ENCODE measurements around the gene ADAM11. TPM values are rescaled to one million over a fixed set of nuclear protein-coding genes. Genes with fewer than 3 reads are reported as not detected.

Gene ADAM11
- total and polyA plus RNA-seq, 9 of the 15 experiments (the other 6 are each of a cell fraction or from before 2014, with no cell fraction given), result 0.01 to 0.31 (median 0.14) TPM; not detected in 2

DNA sequence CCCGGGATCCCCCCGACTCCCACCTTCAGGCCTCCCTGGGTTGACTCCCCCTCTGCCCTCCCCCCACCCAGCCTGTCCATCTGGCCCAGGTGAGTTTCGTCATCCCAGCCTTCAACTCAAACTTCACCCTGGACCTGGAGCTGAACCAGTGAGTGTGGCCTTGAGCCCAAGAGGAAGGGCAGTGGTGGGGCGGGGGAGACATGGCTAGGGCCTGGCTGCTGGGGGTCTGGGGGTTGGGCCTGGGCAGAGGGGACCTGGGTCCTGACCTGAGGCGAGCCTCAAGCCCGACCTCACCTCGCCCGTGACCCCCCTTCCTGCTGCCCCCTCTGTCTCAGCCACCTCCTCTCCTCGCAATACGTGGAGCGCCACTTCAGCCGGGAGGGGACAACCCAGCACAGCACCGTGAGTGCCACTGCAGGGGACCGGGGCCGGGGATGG, 10.9 kb downstream of the ADAM11 start:
- CTCF ChIA-PET (ENCODE audit: low intra/inter-chr PET ratio), result no interaction called here
- WGBS (ENCODE audit: insufficient coverage, low coverage, missing lambda C conversion rate), result 31% methylated on average over 9 of the region's 15 CpGs
- FAIRE-seq, result no peak

More for the DNA sequence above, 10.9 kb downstream of the ADAM11 start:
- no peaks in the 10 kb centered on the region for H3K79me2 ChIP-seq (ENCODE audit: control insufficient read depth, insufficient read depth, low read length)
- in situ Hi-C loops (cut with MboI), result loop anchor here (10.0 kb wide), 1 partner anchor 245 kb away; no protein-coding TSS in a partner anchor
- no peaks in the 10 kb centered on the region for H3K9me3 ChIP-seq (replicated peaks; ENCODE audit: control insufficient read depth, insufficient read depth, low read depth, low read length)
- H3K36me3 ChIP-seq (ENCODE audit: control insufficient read depth, insufficient read depth, low read length), result no peaks in the 10 kb centered on the region
- peaks cover 5% of the 10 kb centered on the region for H4K20me1 ChIP-seq (replicated peaks; ENCODE audit: control insufficient read depth, insufficient read depth, low read length)
- ATAC-seq, result no peak
- no peaks in the 10 kb centered on the region for H3K9me1 ChIP-seq (ENCODE audit: control insufficient read depth, insufficient read depth, low read length)
- intact Hi-C loops (cut with micrococcal nuclease), result loop anchor here (10.0 kb wide), 2 partner anchors 235 to 245 kb away; no protein-coding TSS in a partner anchor
- peaks cover 2 to 21% of the 10 kb centered on the region in 2 experiments; a peak in 4 of 5 replicates for H3K27me3 ChIP-seq (ENCODE audit: control insufficient read depth in 2 of 2, insufficient read depth in 2 of 2, low read length in 2 of 2)
- H3K27ac ChIP-seq (ENCODE audit: extremely low read depth, low read depth, low read length), result no peak overlapping the region
- BruUV-seq (replicated peaks), result no TSS peak
- TF ChIP-seq BRF1 (IDR thresholded peaks at IDR 0.05; ENCODE audit: borderline replicate concordance, extremely low read depth, insufficient read length) (no peak), ZNF316 (IDR thresholded peaks at IDR 0.05) (no peak)
- TF ChIP-seq, protein P1, sequence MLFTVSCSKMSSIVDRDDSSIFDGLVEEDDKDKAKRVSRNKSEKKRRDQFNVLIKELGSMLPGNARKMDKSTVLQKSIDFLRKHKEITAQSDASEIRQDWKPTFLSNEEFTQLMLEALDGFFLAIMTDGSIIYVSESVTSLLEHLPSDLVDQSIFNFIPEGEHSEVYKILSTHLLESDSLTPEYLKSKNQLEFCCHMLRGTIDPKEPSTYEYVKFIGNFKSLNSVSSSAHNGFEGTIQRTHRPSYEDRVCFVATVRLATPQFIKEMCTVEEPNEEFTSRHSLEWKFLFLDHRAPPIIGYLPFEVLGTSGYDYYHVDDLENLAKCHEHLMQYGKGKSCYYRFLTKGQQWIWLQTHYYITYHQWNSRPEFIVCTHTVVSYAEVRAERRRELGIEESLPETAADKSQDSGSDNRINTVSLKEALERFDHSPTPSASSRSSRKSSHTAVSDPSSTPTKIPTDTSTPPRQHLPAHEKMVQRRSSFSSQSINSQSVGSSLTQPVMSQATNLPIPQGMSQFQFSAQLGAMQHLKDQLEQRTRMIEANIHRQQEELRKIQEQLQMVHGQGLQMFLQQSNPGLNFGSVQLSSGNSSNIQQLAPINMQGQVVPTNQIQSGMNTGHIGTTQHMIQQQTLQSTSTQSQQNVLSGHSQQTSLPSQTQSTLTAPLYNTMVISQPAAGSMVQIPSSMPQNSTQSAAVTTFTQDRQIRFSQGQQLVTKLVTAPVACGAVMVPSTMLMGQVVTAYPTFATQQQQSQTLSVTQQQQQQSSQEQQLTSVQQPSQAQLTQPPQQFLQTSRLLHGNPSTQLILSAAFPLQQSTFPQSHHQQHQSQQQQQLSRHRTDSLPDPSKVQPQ (CRISPR knock-in tag; IDR thresholded peaks at IDR 0.05; ENCODE audit: borderline replicate concordance), result no peak
- H3K4me2 ChIP-seq (ENCODE audit: insufficient read depth, low read length), result no peak overlapping the region
- POLR2A ChIA-PET, result interaction anchor here (0.8 kb wide), 1 partner anchor 10 kb away, joined by 3 read pairs; no protein-coding TSS in a partner anchor
- H2AFZ ChIP-seq (ENCODE audit: low read depth, low read length), result no peak overlapping the region
- peaks cover 4 to 42% of the 10 kb centered on the region in 2 experiments; a peak in 3 of 5 replicates for H3K4me1 ChIP-seq (replicated peaks in 1 of 2; ENCODE audit: control insufficient read depth in 2 of 2, insufficient read depth in 2 of 2, low read length in 2 of 2)
- no peak overlapping the region for H3K9ac ChIP-seq (ENCODE audit: insufficient read depth in 1 of 2, low read depth in 2 of 2, low read length in 2 of 2)
- DNase-seq (ENCODE audit: extremely low read depth in 1 of 4, low spot score in 3 of 4), result no peak
- H3K4me3 ChIP-seq, result no peak overlapping the region
